HFF-Myc (cell line): ENCODE measurements around the gene CTBP2.

ENCODE experiments used
- DNase-seq: peaks from one replicate; pipeline ENCODE4 v3.0.0-alpha.2; 2011; ENCODE audit warnings: low read depth; ENCODE audit errors: extremely low read depth
- H3K4me3 ChIP-seq: replicated peaks from 2 replicates; pipeline ENCODE4 v1.5.1; 2011; ENCODE audit warnings: low read depth, mild to moderate bottlenecking, control low read depth, low read length
- TF ChIP-seq, protein P1 (sequence below): IDR thresholded peaks from 2 replicates; pipeline ENCODE4 v1.5.1; 2012; ENCODE audit warnings: mild to moderate bottlenecking, low read depth, low read length, control low read depth; ENCODE audit errors: missing control alignments

The CTBP2 gene

DNA sequence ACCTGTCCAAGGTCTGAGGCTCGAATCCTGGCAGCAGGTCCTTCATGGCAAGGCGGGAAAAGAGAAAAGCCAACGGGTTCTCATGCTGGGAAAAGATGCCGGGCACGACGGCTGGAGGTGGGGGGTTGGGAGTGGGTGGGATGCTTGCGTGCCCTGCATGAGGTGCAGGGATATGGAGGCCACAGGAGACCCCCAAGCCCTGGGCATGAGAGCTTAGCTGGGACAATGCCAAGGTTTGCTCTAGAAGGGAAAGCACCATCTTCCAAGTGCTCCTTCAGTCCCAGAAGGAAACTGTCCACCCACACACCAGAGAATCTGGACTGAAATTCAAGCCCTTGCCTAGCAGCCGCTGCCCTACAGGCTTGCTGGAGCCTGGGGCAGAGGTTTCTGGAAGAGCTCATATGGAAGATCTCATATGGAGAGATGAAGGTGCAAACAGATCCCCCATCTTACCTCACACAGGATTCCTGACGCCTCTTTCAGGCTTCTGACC, 154.1 kb downstream of the CTBP2 start:
- TF ChIP-seq, protein P1, sequence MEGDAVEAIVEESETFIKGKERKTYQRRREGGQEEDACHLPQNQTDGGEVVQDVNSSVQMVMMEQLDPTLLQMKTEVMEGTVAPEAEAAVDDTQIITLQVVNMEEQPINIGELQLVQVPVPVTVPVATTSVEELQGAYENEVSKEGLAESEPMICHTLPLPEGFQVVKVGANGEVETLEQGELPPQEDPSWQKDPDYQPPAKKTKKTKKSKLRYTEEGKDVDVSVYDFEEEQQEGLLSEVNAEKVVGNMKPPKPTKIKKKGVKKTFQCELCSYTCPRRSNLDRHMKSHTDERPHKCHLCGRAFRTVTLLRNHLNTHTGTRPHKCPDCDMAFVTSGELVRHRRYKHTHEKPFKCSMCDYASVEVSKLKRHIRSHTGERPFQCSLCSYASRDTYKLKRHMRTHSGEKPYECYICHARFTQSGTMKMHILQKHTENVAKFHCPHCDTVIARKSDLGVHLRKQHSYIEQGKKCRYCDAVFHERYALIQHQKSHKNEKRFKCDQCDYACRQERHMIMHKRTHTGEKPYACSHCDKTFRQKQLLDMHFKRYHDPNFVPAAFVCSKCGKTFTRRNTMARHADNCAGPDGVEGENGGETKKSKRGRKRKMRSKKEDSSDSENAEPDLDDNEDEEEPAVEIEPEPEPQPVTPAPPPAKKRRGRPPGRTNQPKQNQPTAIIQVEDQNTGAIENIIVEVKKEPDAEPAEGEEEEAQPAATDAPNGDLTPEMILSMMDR = no peak
- H3K4me3 ChIP-seq = no peak overlapping the region
- no peak for DNase-seq

DNA sequence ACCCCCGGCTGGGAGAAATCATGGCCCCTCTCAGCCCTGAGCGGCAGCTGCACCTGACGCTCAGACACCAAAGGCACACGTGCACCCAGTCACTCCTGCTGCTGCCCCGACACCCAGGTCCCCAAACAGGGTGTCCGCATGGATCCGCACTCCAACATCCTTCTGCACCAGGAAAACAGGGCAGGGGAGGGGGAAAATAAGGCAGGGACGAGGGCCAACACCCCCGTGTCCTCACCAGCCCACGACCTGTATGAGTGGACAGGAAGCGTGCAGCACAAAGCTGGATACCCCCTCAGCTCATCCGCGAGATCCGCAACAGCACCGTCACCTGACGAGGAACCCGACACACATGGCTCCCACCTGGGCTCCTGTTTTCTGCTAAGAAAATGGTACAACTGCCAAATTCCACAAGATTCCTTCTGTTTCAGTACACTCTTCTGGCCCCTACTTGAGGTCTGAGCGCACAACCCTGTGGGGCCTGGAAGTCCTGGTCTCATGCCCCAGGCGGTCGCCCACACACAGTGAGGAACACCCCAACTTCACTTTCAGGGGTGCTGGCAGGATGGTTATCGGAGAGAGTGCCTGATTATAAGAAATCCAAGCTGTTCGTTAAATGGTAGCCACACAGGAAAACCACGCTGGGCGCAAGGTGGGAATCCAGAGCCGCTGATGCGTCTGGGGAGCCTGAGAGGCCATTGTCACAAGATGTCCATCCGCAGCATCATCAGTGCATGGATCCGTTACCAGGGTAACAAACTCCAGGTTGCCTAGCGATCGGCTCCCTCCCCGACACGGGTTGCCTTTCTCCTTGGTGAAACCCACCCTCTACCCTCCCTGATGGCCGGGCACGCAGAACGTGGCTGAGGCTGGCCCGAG, 154.8 kb downstream of the CTBP2 start:
- TF ChIP-seq, protein P1 = no peak
- H3K4me3 ChIP-seq = no peak overlapping the region
- DNase-seq = no peak

DNA sequence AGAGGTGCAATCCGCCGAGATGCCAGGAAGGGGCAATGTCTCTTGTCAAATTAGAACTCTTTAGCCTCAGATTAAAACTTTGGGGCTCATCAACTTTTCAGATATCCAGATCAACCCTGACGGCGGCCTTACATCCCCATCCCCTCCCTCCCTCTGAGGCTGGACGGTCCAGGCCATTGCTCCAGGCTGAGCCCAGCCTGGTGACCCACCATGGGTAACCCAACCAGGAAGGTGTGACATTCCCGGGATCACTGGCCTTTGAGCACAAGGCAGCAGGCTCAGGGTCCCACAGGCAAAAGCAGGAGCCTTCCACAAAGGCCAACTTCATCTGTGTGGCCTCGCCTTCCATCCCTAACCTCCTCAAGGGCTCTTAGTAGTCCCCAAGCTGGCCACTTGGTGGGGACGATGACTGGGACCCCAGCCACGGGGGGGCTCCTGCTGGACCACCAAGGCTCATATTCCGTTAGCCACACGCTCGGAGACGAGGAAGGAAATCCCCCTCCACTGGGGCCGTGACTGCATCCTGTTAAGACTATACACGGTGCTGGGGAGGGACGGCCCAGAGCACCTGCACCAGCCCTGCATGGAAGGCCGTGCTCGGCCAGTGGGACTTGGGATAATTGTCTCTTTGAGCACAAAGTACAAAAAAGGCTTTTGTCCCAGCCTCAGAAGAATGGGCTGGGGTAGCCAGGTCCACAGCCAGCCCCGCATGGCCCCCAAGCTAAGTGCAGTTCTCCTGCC, 155.6 kb downstream of the CTBP2 start:
- no peak overlapping the region for H3K4me3 ChIP-seq
- TF ChIP-seq, protein P1 = no peak
- DNase-seq = no peak

DNA sequence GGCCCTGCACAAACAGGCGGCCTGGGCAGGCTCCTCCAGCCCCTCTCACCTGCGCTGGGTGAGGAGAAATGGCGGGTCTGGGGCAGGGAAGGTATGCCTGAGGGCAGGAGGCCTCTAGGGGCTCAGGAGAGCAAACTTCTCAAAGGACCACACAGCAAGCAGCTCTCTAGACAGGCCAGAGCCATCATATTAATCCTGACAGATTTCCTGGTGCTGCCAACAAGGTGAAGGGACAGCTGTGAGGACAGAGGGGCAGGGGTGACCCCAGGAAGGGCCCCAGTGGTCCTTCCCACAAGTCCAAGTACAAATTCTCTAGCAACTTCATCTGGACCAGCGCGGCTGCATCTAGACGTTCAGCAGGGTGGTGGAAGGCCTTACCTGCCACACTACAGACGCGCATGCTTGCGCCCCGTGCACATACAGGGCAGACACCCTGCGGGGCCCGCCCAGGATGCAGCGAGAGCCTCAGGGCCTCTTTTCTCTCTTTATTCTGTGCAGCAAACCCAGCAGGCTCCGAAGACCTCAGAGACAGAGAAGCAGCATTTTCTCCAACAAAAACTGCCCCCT, 156.4 kb downstream of the CTBP2 start:
- no peak overlapping the region for H3K4me3 ChIP-seq
- no peak for DNase-seq
- TF ChIP-seq, protein P1 = no peak

DNA sequence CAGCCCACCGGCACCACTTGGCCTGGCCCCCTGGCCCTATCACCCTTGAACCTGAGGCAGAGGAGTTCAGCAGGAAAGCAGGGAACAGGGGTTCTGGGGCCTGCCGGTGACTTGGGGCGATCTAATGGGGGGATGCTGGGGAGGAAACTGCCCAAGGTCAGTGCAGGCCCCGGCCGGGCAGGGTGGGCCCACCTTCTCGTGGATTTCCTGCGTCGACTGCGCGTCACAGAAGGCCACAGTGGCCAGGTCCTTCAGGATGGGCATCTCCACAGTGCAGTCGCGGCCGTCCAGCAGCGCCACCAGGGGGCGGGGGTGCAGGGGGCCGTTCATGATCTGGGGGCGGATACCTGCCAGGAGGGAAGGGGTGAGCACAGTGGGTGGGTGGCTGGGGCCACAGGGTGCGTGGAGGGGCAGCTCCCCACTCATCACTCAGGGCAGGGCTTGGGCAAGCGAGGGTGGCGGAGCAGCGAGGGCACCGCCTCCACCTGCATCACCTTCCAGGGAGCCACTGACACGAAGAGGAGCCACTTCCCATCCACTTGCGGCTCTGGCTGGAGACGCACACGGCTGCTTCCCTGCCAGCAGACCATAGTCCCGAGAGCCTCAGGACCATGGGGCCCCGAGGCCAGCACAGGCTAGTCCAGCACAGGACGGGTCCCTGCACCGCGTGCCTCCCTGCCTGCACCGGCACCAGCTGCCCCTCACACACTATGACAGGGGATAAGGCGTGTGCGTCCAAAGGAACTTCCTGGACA, 157.0 kb downstream of the CTBP2 start:
- TF ChIP-seq, protein P1 = peak; percentile 11
- no peak overlapping the region for H3K4me3 ChIP-seq
- no peak for DNase-seq
